GM12878 (cell line): ENCODE measurements around the gene PPP2R5A. TPM values are rescaled to one million over a fixed set of nuclear protein-coding genes. Genes with fewer than 3 reads are reported as not detected.

ENCODE experiments used
- ATAC-seq: fragments of 200-7000 bp; cut with Tn5 transposase; 3 replicates; pipeline ENCODE4 v1.9.1; 2020; ENCODE audit warnings: mild to moderate bottlenecking, moderate library complexity
- BruUV-seq: library from RNA; stranded (reverse); fragments of 400-500 nt; replicated peaks from 2 replicates; lab custom pipeline; 2021; lab: Mats Ljungman, UMichigan
- CTCF ChIA-PET: fragments of 300-600 bp; sonication (Branson Sonifier 250); formaldehyde crosslinking; extraction: SDS; loops from one replicate; lab custom pipeline; 2021; ENCODE audit warnings: inconsistent platforms; lab: Yijun Ruan, JAX
- POLR2A ChIA-PET: fragments of 350-600 bp; formaldehyde crosslinking; extraction: SDS; loops from one replicate; lab custom pipeline; 2021; ENCODE audit warnings: inconsistent platforms; lab: Charles Lee
- RAD21 ChIA-PET: fragments of 300-600 bp; sonication (Branson Sonifier 250); formaldehyde crosslinking; loops from one replicate; lab custom pipeline; 2023; ENCODE audit warnings: antibody characterized with exemption; ENCODE audit not compliant: unreplicated experiment; lab: Charles Lee
- SMC1A ChIA-PET: fragments of 300-600 bp; sonication (Branson Sonifier 250); formaldehyde crosslinking; loops from one replicate; lab custom pipeline; 2023; ENCODE audit not compliant: unreplicated experiment, uncharacterized antibody; lab: Charles Lee
- DNase-seq: peaks from one replicate; pipeline ENCODE4 v3.0.0-alpha.2; 2011; ENCODE audit warnings: low read depth, low spot score
- FAIRE-seq: peaks from 3 replicates; lab custom pipeline; 2011; peaks lifted over from hg19 to GRCh38; lab: Jason Lieb, UNC
- H2AFZ ChIP-seq: 2 replicates; pipeline ENCODE4 v1.6.0; 2011; ENCODE audit warnings: low read depth, low read length, control low read depth; ENCODE audit not compliant: control insufficient read depth
- H3K27ac ChIP-seq: 2 replicates; pipeline ENCODE4 v1.5.1; 2011; ENCODE audit warnings: control low read depth; ENCODE audit not compliant: control insufficient read depth, insufficient read depth
- H3K27me3 ChIP-seq, 2 experiments: replicated peaks in 1 of 2; 2 replicates each; pipeline versions ENCODE4 v1.6.0 to v1.6.1; 2011; ENCODE audit warnings: low read length in 1 of 2; ENCODE audit not compliant: control insufficient read depth in 2 of 2, insufficient read depth in 2 of 2
- H3K36me3 ChIP-seq, 2 experiments: 2 replicates each; pipeline ENCODE4 v1.5.1; 2011; ENCODE audit warnings: low read length in 1 of 2; ENCODE audit not compliant: control insufficient read depth in 2 of 2, insufficient read depth in 2 of 2
- H3K4me1 ChIP-seq: 2 replicates; pipeline ENCODE4 v1.6.1; 2011; ENCODE audit warnings: mild to moderate bottlenecking, low read length, moderate library complexity, mixed read lengths; ENCODE audit not compliant: control insufficient read depth, insufficient read depth
- H3K4me2 ChIP-seq: 2 replicates; pipeline ENCODE4 v1.6.0; 2011; ENCODE audit warnings: control low read depth; ENCODE audit not compliant: control insufficient read depth, insufficient read depth
- H3K4me3 ChIP-seq: fragments of 200-600 bp; sonication (generic); 2 replicates; pipeline ENCODE4 v1.5.1; 2016
- H3K79me2 ChIP-seq: 2 replicates; pipeline ENCODE4 v1.6.0; 2011; ENCODE audit warnings: low read length; ENCODE audit not compliant: control insufficient read depth, insufficient read depth
- H3K9ac ChIP-seq: 2 replicates; pipeline ENCODE4 v1.8.0; 2011; ENCODE audit warnings: low read length, control low read depth, mixed read lengths; ENCODE audit not compliant: control insufficient read depth, insufficient read depth
- H3K9me3 ChIP-seq: replicated peaks from 3 replicates; pipeline ENCODE4 v1.5.1; 2011; ENCODE audit warnings: mild to moderate bottlenecking, low read length; ENCODE audit not compliant: control insufficient read depth, insufficient read depth
- H4K20me1 ChIP-seq: 2 replicates; pipeline ENCODE4 v1.6.0; 2011; ENCODE audit not compliant: control insufficient read depth, insufficient read depth
- MTA3 ChIP-seq: IDR thresholded peaks from 2 replicates; pipeline ENCODE4 v1.6.1; 2012; ENCODE audit warnings: low read length, inconsistent platforms, borderline replicate concordance
- MYB ChIP-seq: fragments of 150-350 bp; IDR thresholded peaks from 2 replicates; pipeline ENCODE4 v1.6.1; 2014; ENCODE audit warnings: mild to moderate bottlenecking, low read depth, low read length, borderline replicate concordance
- NR2C2 ChIP-seq: IDR thresholded peaks from 2 replicates; pipeline ENCODE4 v1.6.1; 2011; ENCODE audit warnings: borderline replicate concordance, low read depth; ENCODE audit not compliant: control insufficient read depth, insufficient read length
- RBBP5 ChIP-seq: fragments of 200-600 bp; sonication (generic); conservative IDR thresholded peaks from 2 replicates; pipeline ENCODE4 v1.6.1; 2016
- WGBS: methylation state at CpG from one replicate; pipeline ENCODE4 v1.1.6; 2016; ENCODE audit warnings: low lambda C conversion rate; ENCODE audit not compliant: insufficient replicate concordance, insufficient coverage; ENCODE audit errors: missing lambda C conversion rate; 5-methylcytosine and 5-hydroxymethylcytosine counted together
- in situ Hi-C: fragments of 300-500 bp; cut with MboI; formaldehyde crosslinking; loops from 9 replicates; pipeline ENCODE4 v1.14.3; 2018; ENCODE audit warnings: mixed read lengths
- intact Hi-C: fragments of 100-400 bp; cut with micrococcal nuclease; formaldehyde crosslinking; loops from one replicate; pipeline ENCODE4 v1.14.2; 2022; ENCODE audit not compliant: unreplicated experiment
- polyA plus RNA-seq, 11 experiments: library from polyadenylated mRNA; depleted of rRNA in 4 of 11; unstranded in 6 of 11; stranded (reverse) in 5 of 11; fragments of >200 nt; fragmentation: Nextera tagmentation in 4 of 11; fragmentation: Illumina TruSeq in 1 of 11; extraction: Ambion mirVana in 4 of 11; extraction: Trizol in 1 of 11; gene quantifications; 1 replicate in 1 of 11; 2 replicates in 10 of 11; pipeline versions ENCODE4 v1.2.1 to v1.2.3, GENCODE V29; 2011 to 2016; ENCODE audit warnings: inconsistent platforms in 2 of 11, missing spikeins in 2 of 11, low read depth in 1 of 11
- total RNA-seq, 4 experiments: library from RNA; depleted of rRNA in 3 of 4; stranded (reverse); fragments of >200 nt in 3 of 4; fragmentation: Illumina TruSeq in 1 of 4; extraction: Trizol in 1 of 4; gene quantifications; 2 replicates each; pipeline versions ENCODE4 v1.2.1 to v1.2.3, GENCODE V29; 2013 to 2021
- TF ChIP-seq, protein P1 (sequence below): IDR thresholded peaks from 2 replicates; pipeline ENCODE4 v1.6.1; 2011; ENCODE audit warnings: borderline replicate concordance, low read depth, mild to moderate bottlenecking, moderate library complexity, low read length; ENCODE audit not compliant: insufficient read depth, poor library complexity, severe bottlenecking
- TF ChIP-seq, protein P2 (sequence below), 3 experiments: IDR thresholded peaks in 2 of 3; conservative IDR thresholded peaks in 1 of 3; 2 replicates each; pipeline ENCODE4 v1.5.1; 2011; ENCODE audit warnings: low read depth in 3 of 3, low read length in 3 of 3, mild to moderate bottlenecking in 3 of 3, control low read depth in 2 of 3, moderate library complexity in 2 of 3, inconsistent platforms in 1 of 3, mixed read lengths in 1 of 3; ENCODE audit not compliant: control insufficient read depth in 2 of 3, insufficient read depth in 1 of 3; ENCODE audit errors: extremely low read depth in 1 of 3
- TF ChIP-seq, protein P3 (sequence below): fragments of 150-350 bp; IDR thresholded peaks from 2 replicates; pipeline ENCODE4 v1.6.1; 2016; ENCODE audit warnings: low read depth, low read length
- TF ChIP-seq, protein P4 (sequence below): fragments of 450-650 bp; IDR thresholded peaks from 2 replicates; pipeline ENCODE4 v1.6.1; 2017; ENCODE audit warnings: low read depth, mild to moderate bottlenecking, moderate library complexity
- TF ChIP-seq, protein P5 (sequence below): IDR thresholded peaks from 2 replicates; pipeline ENCODE4 v1.6.1; 2012; ENCODE audit warnings: mild to moderate bottlenecking, low read depth, low read length

Gene PPP2R5A
- total and polyA plus RNA-seq, 10 of the 15 experiments (the other 5 are each of a cell fraction or from before 2014, with no cell fraction given): 15.4 to 40.6 (median 32.5) TPM

DNA sequence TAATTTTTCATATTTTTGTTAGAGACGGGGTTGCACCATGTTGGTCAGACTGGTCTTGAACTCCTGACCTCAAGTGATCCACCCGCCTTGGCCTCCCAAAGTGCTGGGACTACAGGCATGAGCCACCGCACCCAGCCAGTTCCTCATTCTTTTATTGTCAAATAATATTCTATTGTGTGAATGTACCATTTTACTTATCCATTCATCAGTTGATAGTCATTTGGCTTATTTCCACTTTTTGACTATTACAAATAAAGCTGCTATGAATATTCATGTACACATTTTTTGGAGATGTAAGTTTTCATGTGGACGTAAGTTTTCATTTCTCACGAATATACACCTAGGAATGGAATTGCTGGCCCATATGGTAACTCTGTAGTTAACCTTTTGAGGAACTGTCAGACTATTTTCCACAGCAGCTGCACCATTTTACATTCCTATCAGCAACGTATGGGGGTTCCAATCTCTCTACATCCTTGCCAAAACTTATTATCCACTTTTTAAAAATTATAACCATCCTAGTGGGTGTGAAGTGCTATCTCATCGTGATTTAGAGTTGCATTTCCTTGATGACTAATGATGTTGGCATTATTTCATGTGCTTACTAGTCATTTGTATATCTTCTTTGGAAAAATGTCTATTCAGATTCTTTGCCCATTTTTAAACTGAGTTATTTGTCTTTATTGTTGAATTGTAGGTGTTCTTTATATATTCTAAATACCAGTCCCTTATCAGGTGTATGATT lies 116.8 kb downstream of the PPP2R5A start:
- RAD21 ChIA-PET: no interaction called here
- H3K27me3 ChIP-seq: no peaks in the 10 kb centered on the region
- no peak overlapping the region for H3K4me3 ChIP-seq
- FAIRE-seq: no peak
- H3K36me3 ChIP-seq: peaks cover 0 to 12% of the 10 kb centered on the region in 2 experiments
- no peak overlapping the region for H3K9ac ChIP-seq
- SMC1A ChIA-PET: no interaction called here
- POLR2A ChIA-PET: interaction anchor here (0.6 kb wide), 1 partner anchor 379 kb away, joined by 3 read pairs; no protein-coding TSS in a partner anchor
- intact Hi-C loops (no loop called here), in situ Hi-C loops (no loop called here)
- H2AFZ ChIP-seq: no peak overlapping the region
- no peaks in the 10 kb centered on the region for H3K79me2 ChIP-seq
- DNase-seq: no peak
- no peak for ATAC-seq
- BruUV-seq: no TSS peak
- no peaks in the 10 kb centered on the region for H3K4me1 ChIP-seq
- H4K20me1 ChIP-seq: no peaks in the 10 kb centered on the region
- 90% methylated on average over 7 of the region's 7 CpGs for WGBS
- no peak overlapping the region for H3K4me2 ChIP-seq
- H3K9me3 ChIP-seq: peaks cover 9% of the 10 kb centered on the region
- H3K27ac ChIP-seq: no peak overlapping the region
- CTCF ChIA-PET: interaction anchor here (0.6 kb wide), 1 partner anchor 137 kb away, joined by 4 read pairs; no protein-coding TSS in a partner anchor
- TF ChIP-seq, protein P1, sequence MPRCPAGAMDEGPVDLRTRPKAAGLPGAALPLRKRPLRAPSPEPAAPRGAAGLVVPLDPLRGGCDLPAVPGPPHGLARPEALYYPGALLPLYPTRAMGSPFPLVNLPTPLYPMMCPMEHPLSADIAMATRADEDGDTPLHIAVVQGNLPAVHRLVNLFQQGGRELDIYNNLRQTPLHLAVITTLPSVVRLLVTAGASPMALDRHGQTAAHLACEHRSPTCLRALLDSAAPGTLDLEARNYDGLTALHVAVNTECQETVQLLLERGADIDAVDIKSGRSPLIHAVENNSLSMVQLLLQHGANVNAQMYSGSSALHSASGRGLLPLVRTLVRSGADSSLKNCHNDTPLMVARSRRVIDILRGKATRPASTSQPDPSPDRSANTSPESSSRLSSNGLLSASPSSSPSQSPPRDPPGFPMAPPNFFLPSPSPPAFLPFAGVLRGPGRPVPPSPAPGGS: no peak
- TF ChIP-seq, protein P2, sequence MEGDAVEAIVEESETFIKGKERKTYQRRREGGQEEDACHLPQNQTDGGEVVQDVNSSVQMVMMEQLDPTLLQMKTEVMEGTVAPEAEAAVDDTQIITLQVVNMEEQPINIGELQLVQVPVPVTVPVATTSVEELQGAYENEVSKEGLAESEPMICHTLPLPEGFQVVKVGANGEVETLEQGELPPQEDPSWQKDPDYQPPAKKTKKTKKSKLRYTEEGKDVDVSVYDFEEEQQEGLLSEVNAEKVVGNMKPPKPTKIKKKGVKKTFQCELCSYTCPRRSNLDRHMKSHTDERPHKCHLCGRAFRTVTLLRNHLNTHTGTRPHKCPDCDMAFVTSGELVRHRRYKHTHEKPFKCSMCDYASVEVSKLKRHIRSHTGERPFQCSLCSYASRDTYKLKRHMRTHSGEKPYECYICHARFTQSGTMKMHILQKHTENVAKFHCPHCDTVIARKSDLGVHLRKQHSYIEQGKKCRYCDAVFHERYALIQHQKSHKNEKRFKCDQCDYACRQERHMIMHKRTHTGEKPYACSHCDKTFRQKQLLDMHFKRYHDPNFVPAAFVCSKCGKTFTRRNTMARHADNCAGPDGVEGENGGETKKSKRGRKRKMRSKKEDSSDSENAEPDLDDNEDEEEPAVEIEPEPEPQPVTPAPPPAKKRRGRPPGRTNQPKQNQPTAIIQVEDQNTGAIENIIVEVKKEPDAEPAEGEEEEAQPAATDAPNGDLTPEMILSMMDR (IDR thresholded peaks at IDR 0.05 in 2 of 3, conservative IDR thresholded peaks at IDR 0.05 in 1 of 3; ENCODE audit: control insufficient read depth in 2 of 3, extremely low read depth in 1 of 3, insufficient read depth in 1 of 3, low read depth in 3 of 3, low read length in 3 of 3): no peak
- TF ChIP-seq, protein P3, sequence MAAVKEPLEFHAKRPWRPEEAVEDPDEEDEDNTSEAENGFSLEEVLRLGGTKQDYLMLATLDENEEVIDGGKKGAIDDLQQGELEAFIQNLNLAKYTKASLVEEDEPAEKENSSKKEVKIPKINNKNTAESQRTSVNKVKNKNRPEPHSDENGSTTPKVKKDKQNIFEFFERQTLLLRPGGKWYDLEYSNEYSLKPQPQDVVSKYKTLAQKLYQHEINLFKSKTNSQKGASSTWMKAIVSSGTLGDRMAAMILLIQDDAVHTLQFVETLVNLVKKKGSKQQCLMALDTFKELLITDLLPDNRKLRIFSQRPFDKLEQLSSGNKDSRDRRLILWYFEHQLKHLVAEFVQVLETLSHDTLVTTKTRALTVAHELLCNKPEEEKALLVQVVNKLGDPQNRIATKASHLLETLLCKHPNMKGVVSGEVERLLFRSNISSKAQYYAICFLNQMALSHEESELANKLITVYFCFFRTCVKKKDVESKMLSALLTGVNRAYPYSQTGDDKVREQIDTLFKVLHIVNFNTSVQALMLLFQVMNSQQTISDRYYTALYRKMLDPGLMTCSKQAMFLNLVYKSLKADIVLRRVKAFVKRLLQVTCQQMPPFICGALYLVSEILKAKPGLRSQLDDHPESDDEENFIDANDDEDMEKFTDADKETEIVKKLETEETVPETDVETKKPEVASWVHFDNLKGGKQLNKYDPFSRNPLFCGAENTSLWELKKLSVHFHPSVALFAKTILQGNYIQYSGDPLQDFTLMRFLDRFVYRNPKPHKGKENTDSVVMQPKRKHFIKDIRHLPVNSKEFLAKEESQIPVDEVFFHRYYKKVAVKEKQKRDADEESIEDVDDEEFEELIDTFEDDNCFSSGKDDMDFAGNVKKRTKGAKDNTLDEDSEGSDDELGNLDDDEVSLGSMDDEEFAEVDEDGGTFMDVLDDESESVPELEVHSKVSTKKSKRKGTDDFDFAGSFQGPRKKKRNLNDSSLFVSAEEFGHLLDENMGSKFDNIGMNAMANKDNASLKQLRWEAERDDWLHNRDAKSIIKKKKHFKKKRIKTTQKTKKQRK: no peak
- TF ChIP-seq RBBP5: no peak
- TF ChIP-seq MTA3: no peak
- TF ChIP-seq, protein P4, sequence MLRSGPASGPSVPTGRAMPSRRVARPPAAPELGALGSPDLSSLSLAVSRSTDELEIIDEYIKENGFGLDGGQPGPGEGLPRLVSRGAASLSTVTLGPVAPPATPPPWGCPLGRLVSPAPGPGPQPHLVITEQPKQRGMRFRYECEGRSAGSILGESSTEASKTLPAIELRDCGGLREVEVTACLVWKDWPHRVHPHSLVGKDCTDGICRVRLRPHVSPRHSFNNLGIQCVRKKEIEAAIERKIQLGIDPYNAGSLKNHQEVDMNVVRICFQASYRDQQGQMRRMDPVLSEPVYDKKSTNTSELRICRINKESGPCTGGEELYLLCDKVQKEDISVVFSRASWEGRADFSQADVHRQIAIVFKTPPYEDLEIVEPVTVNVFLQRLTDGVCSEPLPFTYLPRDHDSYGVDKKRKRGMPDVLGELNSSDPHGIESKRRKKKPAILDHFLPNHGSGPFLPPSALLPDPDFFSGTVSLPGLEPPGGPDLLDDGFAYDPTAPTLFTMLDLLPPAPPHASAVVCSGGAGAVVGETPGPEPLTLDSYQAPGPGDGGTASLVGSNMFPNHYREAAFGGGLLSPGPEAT: no peak
- no peak for TF ChIP-seq MYB
- no peak for TF ChIP-seq NR2C2
- TF ChIP-seq, protein P5, sequence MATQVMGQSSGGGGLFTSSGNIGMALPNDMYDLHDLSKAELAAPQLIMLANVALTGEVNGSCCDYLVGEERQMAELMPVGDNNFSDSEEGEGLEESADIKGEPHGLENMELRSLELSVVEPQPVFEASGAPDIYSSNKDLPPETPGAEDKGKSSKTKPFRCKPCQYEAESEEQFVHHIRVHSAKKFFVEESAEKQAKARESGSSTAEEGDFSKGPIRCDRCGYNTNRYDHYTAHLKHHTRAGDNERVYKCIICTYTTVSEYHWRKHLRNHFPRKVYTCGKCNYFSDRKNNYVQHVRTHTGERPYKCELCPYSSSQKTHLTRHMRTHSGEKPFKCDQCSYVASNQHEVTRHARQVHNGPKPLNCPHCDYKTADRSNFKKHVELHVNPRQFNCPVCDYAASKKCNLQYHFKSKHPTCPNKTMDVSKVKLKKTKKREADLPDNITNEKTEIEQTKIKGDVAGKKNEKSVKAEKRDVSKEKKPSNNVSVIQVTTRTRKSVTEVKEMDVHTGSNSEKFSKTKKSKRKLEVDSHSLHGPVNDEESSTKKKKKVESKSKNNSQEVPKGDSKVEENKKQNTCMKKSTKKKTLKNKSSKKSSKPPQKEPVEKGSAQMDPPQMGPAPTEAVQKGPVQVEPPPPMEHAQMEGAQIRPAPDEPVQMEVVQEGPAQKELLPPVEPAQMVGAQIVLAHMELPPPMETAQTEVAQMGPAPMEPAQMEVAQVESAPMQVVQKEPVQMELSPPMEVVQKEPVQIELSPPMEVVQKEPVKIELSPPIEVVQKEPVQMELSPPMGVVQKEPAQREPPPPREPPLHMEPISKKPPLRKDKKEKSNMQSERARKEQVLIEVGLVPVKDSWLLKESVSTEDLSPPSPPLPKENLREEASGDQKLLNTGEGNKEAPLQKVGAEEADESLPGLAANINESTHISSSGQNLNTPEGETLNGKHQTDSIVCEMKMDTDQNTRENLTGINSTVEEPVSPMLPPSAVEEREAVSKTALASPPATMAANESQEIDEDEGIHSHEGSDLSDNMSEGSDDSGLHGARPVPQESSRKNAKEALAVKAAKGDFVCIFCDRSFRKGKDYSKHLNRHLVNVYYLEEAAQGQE: no peak
